NB4 (cell line): Measurements from ENCODE around the gene ANXA9.

ENCODE experiments used
- CTCF ChIP-seq: IDR thresholded peaks from one replicate; pipeline ENCODE4 v1.5.1; 2012; ENCODE audit warnings: low read depth, low read length
- MAX ChIP-seq: IDR thresholded peaks from 2 replicates; pipeline ENCODE4 v1.6.1; 2011; ENCODE audit warnings: low read depth, low read length
- MYC ChIP-seq: IDR thresholded peaks from 2 replicates; pipeline ENCODE4 v1.6.1; 2011; ENCODE audit warnings: low read depth, low read length
- POLR2A ChIP-seq: IDR thresholded peaks from 2 replicates; pipeline ENCODE4 v1.6.1; 2011; ENCODE audit warnings: mild to moderate bottlenecking; ENCODE audit not compliant: insufficient read length; ENCODE audit errors: extremely low read depth

GRCh38 chr1:151032164-151032563 lies 50.1 kb downstream of the ANXA9 start:
- TF ChIP-seq CTCF (no peak), MAX (no peak), POLR2A (no peak), MYC (no peak)
